Occipital lobe (tissue), 3 donors: Measurements from ENCODE around the gene HHIP. TPM values are rescaled to one million over a fixed set of nuclear protein-coding genes. Genes with fewer than 3 reads are reported as not detected.
"Not testable (repeated sequence)": the region's sequence is repeated elsewhere in the genome, so short reads cannot be mapped to it uniquely, and the experiment has no call there.

Source experiments
- DNase-seq: peaks from one replicate; lab custom pipeline; 2025; lab: John Stamatoyannopoulos, UW
- small RNA-seq: library from RNA; depleted of rRNA; stranded (forward); fragments of <200 nt; gene quantifications from one replicate; pipeline ENCODE3, GENCODE V24; 2014
- total RNA-seq: library from RNA; depleted of rRNA; stranded (reverse); fragments of >200 nt; gene quantifications from one replicate; pipeline ENCODE4 v1.2.3, GENCODE V29; 2014

Gene HHIP
- total RNA-seq, 1 donor from 2014 or later, result 0.31 TPM

DNA sequence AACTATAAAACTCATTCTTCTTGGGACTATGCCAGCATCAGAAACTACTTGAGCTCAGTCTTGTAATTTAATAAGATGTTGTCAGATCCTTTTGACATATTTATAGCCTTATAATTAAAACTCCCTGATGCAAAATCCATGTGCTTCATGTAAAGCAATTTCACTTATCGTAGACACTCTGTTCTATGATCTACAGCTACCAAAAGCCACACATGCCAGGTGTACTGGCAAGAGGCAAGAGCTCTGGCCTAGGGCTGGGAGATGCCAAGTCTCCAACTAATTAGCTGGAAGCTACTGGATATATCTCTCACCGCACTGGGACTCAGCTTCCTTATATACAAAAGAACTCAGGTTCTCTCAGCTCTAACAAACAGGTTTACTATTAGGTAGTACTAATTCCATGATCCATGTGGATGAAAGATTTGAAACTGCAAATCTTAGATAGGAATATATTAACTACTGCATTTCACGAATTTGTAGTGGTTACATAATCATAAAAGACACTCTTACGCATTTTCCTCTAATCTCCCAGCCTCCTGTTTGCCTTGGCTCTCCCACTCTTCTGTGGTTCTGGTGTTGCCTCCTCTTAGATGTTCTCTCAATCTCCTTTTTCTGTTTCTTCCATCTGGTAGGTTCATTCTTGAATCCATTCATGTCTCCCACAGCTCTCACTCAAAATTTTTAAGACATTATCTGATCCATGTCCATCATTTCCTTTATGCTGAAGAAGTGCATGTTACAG, 103.0 kb downstream of the HHIP start:
- DNase-seq, result no peak

DNA sequence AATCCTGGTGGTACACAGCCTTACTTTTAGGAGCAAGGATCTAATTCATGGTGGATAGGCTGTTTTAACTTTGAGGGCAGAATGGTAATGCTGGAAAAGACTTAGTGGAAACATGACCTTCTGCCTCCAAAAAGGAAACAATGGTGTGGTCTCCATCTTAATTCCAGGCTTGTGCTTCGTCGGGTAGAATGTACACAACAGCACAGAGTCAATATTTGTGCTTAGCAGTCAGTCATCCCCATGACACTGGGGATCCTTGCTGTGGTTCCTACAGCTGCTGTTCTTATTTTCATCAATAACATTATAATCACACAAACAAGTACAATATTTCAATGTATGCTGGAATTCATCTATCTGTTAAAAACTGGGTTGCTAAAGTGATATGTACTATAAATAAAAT, 104.4 kb downstream of the HHIP start:
- no peak for DNase-seq

DNA sequence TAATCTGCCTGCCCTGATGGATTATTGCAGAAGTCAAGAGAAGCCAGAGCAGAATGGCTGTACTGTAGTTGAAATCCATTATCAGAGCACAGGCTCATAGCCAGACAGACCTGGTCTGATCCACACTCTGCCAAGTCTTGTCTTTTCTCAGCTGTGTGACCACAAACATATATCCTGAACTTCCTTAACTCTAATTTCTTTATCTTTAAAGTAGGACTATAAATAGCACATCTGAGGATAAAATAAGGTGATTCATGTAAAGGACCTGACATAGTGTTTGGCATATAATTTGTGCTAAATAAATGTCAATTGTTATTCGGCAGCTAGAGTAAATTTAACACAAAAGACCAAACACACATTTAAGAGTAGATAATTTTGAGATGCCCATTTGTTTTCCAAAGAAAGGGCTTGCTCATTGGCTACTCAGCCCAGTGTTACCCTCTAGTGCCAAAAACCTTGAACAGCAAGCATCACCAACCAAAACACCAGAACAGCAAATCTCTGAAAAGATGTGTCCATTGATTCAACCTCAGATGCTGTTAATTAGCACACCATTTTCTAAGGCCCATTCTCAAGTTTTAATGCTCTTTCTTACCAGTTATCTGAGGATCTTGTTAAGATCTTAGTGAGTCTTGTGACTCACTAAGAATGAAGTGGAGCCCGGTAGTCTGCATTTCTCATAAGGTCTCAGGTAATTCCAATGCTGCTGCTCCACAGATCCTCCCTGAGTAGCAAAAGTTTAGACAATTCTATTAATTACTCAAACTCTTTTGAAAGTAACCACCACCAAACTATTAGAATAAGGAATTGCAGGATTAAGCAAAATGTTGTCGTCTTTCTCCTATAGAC, 108.8 kb downstream of the HHIP start:
- no peak for DNase-seq

DNA sequence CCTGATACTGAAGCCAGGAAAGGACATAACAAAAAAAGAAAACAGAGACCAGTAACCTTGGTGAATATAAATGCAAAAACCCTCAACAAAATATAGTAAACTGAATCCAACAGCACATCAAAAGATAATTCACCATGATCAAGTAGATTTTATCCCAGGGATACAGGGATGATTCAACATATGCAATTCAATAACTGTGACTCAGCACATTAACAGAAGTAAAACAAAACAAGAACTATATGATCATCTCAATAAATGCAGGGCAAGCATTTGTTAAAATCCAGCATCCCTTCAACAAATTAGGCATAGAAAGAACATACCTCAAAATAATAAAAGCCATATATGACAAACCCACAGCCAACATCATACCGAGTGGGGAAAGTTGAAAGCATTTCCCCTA, 112.0 kb downstream of the HHIP start:
- DNase-seq, result no peak

DNA sequence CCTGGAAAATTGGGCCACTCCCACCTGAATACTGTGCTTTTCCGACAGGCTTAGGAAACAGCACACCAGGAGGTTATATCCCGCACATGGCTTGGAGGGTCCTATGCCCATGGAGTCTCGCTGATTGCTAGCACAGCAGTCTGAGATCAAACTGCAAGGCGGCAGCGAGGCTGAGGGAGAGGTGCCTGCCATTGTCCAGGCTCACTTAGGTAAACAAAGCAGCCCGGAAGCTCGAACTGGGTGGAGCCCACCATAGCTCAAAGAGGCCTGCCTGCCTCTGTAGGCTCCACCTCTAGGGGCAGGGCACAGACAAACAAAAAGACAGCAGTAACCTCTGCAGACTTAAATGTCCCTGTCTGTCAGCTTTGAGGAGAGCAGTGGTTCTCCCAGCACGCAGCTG, 122.9 kb downstream of the HHIP start:
- DNase-seq, result not testable (repeated sequence)

DNA sequence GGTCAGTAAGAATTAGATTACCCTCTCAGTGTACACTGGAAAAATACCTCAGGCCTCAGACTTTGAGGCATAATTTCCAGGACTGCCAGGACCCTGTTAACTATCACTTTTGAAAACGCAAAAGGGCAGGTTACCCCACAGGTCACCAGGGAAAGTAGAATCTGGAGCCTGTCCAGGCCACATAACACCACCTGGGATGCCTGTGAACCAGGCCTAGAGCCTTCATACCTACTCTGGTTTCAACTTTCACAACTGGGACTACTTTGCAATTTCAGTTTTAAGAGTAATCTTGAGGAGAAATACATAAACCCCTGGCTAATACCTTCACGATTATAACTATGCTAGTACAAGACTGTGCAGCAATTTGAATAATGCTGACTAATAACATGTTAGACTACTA, 132.4 kb downstream of the HHIP start:
- DNase-seq, result no peak

DNA sequence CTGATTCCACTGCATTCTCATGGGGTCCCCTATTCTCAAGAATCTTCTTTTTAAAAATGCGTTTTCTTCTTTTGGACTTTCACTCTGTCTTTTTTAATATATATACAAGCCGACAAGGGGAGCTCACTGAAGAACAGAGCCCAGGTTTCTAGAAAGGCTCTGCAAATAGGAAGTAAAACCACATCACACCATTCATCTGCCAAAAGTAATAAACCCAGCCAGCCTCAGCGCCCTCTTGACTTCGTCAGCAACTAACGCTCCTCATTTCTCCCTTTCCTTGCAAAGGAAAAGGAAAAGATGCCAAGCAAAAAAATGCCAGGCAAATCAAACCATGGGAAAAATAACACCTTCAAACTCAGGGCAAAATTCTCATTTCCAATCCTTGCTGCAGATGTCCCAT, 136.4 kb downstream of the HHIP start:
- no peak for DNase-seq

DNA sequence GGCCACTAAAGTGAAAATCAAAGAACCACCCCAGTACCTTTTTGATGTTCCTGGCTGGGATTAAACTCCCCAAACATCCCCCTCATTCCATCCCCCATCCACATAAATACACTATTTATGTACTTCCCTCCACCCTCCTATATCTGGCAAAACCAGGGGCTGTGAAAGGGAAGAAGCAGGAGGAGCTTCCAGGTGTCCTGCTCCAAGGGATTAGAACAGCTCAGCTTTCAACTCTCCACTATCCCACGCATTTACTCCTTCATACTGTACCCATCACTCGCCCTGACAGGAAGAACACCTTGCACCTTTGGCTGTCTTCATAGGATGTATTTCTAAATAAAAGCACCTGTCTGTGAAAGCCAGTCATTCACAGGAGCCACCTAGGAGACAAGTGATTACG, 140.0 kb downstream of the HHIP start:
- DNase-seq, result no peak

DNA sequence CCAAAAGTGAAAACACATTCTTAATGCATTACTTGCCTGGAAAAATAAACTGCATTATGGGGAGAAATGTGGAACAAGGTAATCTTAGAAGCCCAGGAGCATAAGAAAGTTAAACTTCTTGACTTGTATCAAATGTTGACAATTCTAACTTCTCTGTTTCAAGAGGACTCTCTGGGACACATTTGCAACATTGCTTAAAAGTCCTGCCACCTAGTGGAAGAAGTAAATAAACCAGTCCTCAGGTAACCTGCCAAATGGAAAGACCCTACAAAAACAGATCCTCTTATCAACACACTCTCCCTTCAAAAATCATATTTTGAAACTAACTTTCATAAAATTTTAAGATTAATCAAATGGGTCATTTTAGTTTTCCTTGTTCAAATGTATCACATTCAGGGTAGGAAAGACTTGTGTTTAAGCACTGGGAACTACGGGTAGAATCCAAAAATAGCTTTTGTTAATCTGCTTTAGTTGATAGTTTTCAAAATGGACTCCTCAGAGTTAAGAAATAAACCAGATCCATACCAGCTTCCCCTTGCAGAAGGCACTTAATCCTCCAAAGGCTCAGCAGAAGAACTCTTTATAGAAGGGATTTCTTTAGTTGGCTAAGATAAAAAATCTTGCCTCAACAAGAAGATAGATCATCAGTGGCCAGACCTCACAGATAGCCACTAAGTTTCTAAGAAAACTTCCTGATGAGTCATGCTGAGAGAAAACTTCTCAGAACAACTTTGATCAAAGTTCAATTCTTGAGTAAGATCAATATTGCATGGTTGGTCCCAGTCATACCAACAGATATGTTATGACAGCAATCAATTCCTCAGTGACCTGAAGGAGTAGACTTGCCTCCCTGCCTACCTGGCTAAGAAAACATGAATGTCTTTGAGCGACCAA, 141.7 kb downstream of the HHIP start:
- no peak for DNase-seq

DNA sequence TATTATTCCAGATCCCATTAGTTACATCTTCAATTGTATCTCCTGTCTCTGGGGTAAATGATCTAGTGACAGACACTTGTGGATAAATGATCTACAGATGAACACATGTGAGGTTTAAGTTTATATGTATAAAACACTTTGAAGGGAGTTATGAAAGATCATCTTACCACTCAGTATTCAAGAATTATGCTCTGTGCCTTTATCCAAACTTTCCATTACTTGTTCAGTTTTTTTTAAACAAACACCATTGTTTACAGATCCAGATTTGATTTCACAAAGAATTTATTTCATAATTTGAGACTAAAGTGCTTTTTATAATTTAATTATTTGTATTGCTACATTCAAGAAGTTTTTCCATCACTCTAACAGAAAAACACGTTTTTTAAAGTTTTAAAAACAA, 142.5 kb downstream of the HHIP start:
- DNase-seq, result no peak

DNA sequence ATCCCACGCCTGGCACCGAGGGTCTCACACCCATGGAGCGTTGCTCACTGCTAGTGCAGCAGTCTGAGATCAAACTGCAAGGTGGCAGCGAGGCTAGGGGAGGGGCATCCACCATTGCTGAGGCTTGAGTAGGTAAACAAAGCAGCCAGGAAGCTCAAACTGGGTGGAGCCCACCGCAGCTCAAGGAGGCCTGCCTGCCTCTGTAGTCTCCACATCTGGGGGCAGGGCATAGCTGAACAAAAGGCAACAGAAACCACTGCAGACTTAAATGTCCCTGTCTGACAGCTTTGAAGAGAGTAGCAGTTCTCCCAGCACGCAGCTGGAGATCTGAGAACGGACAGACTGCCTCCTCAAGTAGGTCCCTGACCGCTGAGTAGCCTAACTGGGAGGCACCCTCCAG, 146.0 kb downstream of the HHIP start:
- not testable (repeated sequence) for DNase-seq

Small RNA genes within 50 kb of the gene (small RNA-seq; reads per million reads assigned to genes)
- gene RF02271, result not detected
